ENCODE data around the gene DBI. TPM values are rescaled to one million over a fixed set of nuclear protein-coding genes. Genes with fewer than 3 reads are reported as not detected.
A peak's percentile ranks its signal among the peaks of the same experiment; 100 is the strongest.
"Not testable (repeated sequence)": the region's sequence is repeated elsewhere in the genome, so short reads cannot be mapped to it uniquely, and the experiment has no call there.

The DBI gene
- total RNA-seq, 1 donor from 2014 or later = 284 TPM

GRCh38 chr2:119359774-119360173 lies 7.0 kb upstream of the DBI start:
- ATAC-seq (ENCODE audit: poor library complexity) = no peak
- intact Hi-C loops (cut with DNase I) = no loop called here
- DNase-seq = no peak

- DNase-seq (no peak), ATAC-seq (ENCODE audit: poor library complexity) (no peak)
- intact Hi-C loops (cut with DNase I) = no loop called here
Observed at GRCh38 chr2:119360423-119360966, 6.3 kb upstream of the DBI start.

GRCh38 chr2:119364798-119365197 lies 2.0 kb upstream of the DBI start:
- intact Hi-C loops (cut with DNase I) = no loop called here
- DNase-seq (no peak), ATAC-seq (ENCODE audit: poor library complexity) (no peak)

GRCh38 chr2:119365436-119365835 lies 1.3 kb upstream of the DBI start:
- ATAC-seq (ENCODE audit: poor library complexity) = no peak
- intact Hi-C loops (cut with DNase I) = no loop called here

GRCh38 chr2:119366161-119366648 lies 572 bp upstream of the DBI start:
- intact Hi-C loops (cut with DNase I) = no loop called here
- DNase-seq (no peak), ATAC-seq (ENCODE audit: poor library complexity) (peak; percentile 2)

More at GRCh38 chr2:119365436-119365835, 1.3 kb upstream of the DBI start:
- DNase-seq = no peak

GRCh38 chr2:119367472-119368099 lies 809 bp downstream of the DBI start:
- DNase-seq (peak; percentile 83), ATAC-seq (ENCODE audit: poor library complexity) (peak; percentile 72)
- intact Hi-C loops (cut with DNase I) = no loop called here

GRCh38 chr2:119369845-119370244 lies 3.1 kb downstream of the DBI start:
- DNase-seq (no peak), ATAC-seq (ENCODE audit: poor library complexity) (no peak)
- intact Hi-C loops (cut with DNase I) = no loop called here

GRCh38 chr2:119371111-119371510 lies 4.3 kb downstream of the DBI start:
- intact Hi-C loops (cut with DNase I) = no loop called here
- DNase-seq (no peak), ATAC-seq (ENCODE audit: poor library complexity) (no peak)

- intact Hi-C loops (cut with DNase I) = no loop called here
- ATAC-seq (ENCODE audit: poor library complexity) (no peak), DNase-seq (no peak)
Observed at GRCh38 chr2:119372778-119373568, 6.2 kb downstream of the DBI start.

- ATAC-seq (ENCODE audit: poor library complexity); DNase-seq; intact Hi-C loops (cut with DNase I): not testable (repeated sequence)
Observed at GRCh38 chr2:119373907-119374745, 7.3 kb downstream of the DBI start.

- DNase-seq; ATAC-seq (ENCODE audit: poor library complexity); intact Hi-C loops (cut with DNase I): not testable (repeated sequence)
Observed at GRCh38 chr2:119376406-119376805, 9.6 kb downstream of the DBI start.

- ATAC-seq (ENCODE audit: poor library complexity) = no peak
- no peak for DNase-seq
- intact Hi-C loops (cut with DNase I) = no loop called here
Observed at GRCh38 chr2:119376810-119377209, 10.0 kb downstream of the DBI start.

GRCh38 chr2:119377294-119377992 lies 10.7 kb downstream of the DBI start:
- DNase-seq (no peak), ATAC-seq (ENCODE audit: poor library complexity) (no peak)
- intact Hi-C loops (cut with DNase I) = no loop called here

GRCh38 chr2:119377993-119378345 lies 11.2 kb downstream of the DBI start:
- ATAC-seq (ENCODE audit: poor library complexity) = no peak
- DNase-seq = no peak
- intact Hi-C loops (cut with DNase I) = no loop called here

GRCh38 chr2:119378566-119378965 lies 11.8 kb downstream of the DBI start:
- ATAC-seq (ENCODE audit: poor library complexity) = no peak
- DNase-seq = no peak
- intact Hi-C loops (cut with DNase I) = no loop called here

GRCh38 chr2:119383410-119384140 lies 16.8 kb downstream of the DBI start:
- intact Hi-C loops (cut with DNase I) = no loop called here
- ATAC-seq (ENCODE audit: poor library complexity) (no peak), DNase-seq (no peak)

GRCh38 chr2:119384971-119385370 lies 18.2 kb downstream of the DBI start:
- intact Hi-C loops (cut with DNase I) = no loop called here
- ATAC-seq (ENCODE audit: poor library complexity) (no peak), DNase-seq (no peak)

- intact Hi-C loops (cut with DNase I) = no loop called here
- ATAC-seq (ENCODE audit: poor library complexity) (no peak), DNase-seq (no peak)
Observed at GRCh38 chr2:119385466-119385865, 18.7 kb downstream of the DBI start.

Measured in Right ventricle myocardium superior (tissue), 1 donor.